OCI-LY3 (cell line): ENCODE data around the gene NINL.

ENCODE experiments used
- H2AFZ ChIP-seq: fragments of 200-600, 300-600 bp; shearing (Covaris generic); 2 replicates; pipeline ENCODE4 v1.6.0; 2014; ENCODE audit warnings: antibody characterized with exemption, low read depth, low read length
- H3K27ac ChIP-seq: fragments of 200-600, 300-600 bp; sonication (generic); 2 replicates; pipeline ENCODE4 v1.5.1; 2014; ENCODE audit warnings: mild to moderate bottlenecking, low read length, moderate library complexity, mixed read lengths
- H3K27me3 ChIP-seq: fragments of 200-600, 300-600 bp; sonication (generic); 2 replicates; pipeline ENCODE4 v1.6.1; 2014; ENCODE audit warnings: low read depth, low read length, mixed read lengths
- H3K36me3 ChIP-seq: fragments of 200-600, 300-600 bp; sonication (generic); replicated peaks from 2 replicates; pipeline ENCODE3; 2014; ENCODE audit warnings: low read depth, low read length, mixed read lengths
- H3K4me1 ChIP-seq: fragments of 300-600, 200-600 bp; sonication (generic); 2 replicates; pipeline ENCODE4 v1.6.1; 2014; ENCODE audit warnings: low read length, mixed read lengths
- H3K4me2 ChIP-seq: fragments of 200-600, 300-600 bp; sonication (generic); 2 replicates; pipeline ENCODE4 v1.6.1; 2014; ENCODE audit warnings: low read length, mixed read lengths
- H3K4me3 ChIP-seq: fragments of 300-600, 200-600 bp; sonication (generic); 2 replicates; pipeline ENCODE4 v1.5.1; 2014; ENCODE audit warnings: antibody characterized with exemption, mild to moderate bottlenecking, low read length, moderate library complexity
- H3K79me2 ChIP-seq: fragments of 300-600, 200-600 bp; shearing (Covaris generic); 2 replicates; pipeline ENCODE4 v1.6.1; 2014; ENCODE audit warnings: mild to moderate bottlenecking, low read length, mixed read lengths
- H3K9ac ChIP-seq: fragments of 300-600, 200-600 bp; shearing (Covaris generic); 2 replicates; pipeline ENCODE4 v1.6.0; 2014; ENCODE audit warnings: mild to moderate bottlenecking, low read length, moderate library complexity
- H3K9me3 ChIP-seq: fragments of 200-600, 300-600 bp; shearing (Covaris generic); 2 replicates; pipeline ENCODE4 v1.6.1; 2014; ENCODE audit warnings: low read length, mixed read lengths; ENCODE audit not compliant: insufficient read depth
- H4K20me1 ChIP-seq: fragments of 200-600, 300-600 bp; sonication (generic); 2 replicates; pipeline ENCODE4 v1.6.1; 2016; ENCODE audit warnings: low read length, mixed read lengths; ENCODE audit not compliant: insufficient read depth
- EZH2phosphoT487 ChIP-seq: fragments of 200-600 bp; shearing (Covaris generic); IDR thresholded peaks from 2 replicates; pipeline ENCODE4 v1.6.1; 2018; ENCODE audit warnings: antibody characterized with exemption, mixed run types, low read depth
- TF ChIP-seq, protein P1 (sequence below): fragments of 200-600, 300-600 bp; sonication (generic); IDR thresholded peaks from 2 replicates; pipeline ENCODE4 v1.5.1; 2014; ENCODE audit warnings: antibody characterized with exemption, low read length, low read depth

Gene NINL

GRCh38 chr20:25541676-25542075, 43.7 kb downstream of the NINL start:
- Histone ChIP-seq H3K4me2 (peak overlapping the region; percentile 90; the same call in 1 of the 2 replicates), H3K4me1 (peaks cover 33% of the 10 kb centered on the region), H4K20me1 (no peaks in the 10 kb centered on the region), H3K36me3 (no peaks in the 10 kb centered on the region), H3K4me3 (no peak overlapping the region), H2AFZ (no peak overlapping the region), H3K27me3 (no peaks in the 10 kb centered on the region), H3K79me2 (no peaks in the 10 kb centered on the region), H3K9me3 (no peaks in the 10 kb centered on the region), H3K9ac (no peak overlapping the region), H3K27ac (no peak overlapping the region)
- TF ChIP-seq EZH2phosphoT487: no peak
- TF ChIP-seq, protein P1, sequence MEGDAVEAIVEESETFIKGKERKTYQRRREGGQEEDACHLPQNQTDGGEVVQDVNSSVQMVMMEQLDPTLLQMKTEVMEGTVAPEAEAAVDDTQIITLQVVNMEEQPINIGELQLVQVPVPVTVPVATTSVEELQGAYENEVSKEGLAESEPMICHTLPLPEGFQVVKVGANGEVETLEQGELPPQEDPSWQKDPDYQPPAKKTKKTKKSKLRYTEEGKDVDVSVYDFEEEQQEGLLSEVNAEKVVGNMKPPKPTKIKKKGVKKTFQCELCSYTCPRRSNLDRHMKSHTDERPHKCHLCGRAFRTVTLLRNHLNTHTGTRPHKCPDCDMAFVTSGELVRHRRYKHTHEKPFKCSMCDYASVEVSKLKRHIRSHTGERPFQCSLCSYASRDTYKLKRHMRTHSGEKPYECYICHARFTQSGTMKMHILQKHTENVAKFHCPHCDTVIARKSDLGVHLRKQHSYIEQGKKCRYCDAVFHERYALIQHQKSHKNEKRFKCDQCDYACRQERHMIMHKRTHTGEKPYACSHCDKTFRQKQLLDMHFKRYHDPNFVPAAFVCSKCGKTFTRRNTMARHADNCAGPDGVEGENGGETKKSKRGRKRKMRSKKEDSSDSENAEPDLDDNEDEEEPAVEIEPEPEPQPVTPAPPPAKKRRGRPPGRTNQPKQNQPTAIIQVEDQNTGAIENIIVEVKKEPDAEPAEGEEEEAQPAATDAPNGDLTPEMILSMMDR: no peak

- Histone ChIP-seq H3K27me3 (no peaks in the 10 kb centered on the region), H3K4me2 (peak overlapping the region; percentile 90), H3K4me1 (peaks cover 33% of the 10 kb centered on the region), H3K79me2 (no peaks in the 10 kb centered on the region), H3K9ac (peak overlapping the region; percentile 42), H4K20me1 (no peaks in the 10 kb centered on the region), H2AFZ (peak overlapping the region; percentile 99), H3K36me3 (no peaks in the 10 kb centered on the region), H3K27ac (no peak overlapping the region), H3K9me3 (no peaks in the 10 kb centered on the region), H3K4me3 (peak overlapping the region; percentile 70)
- TF ChIP-seq, protein P1: peak; percentile 66
- no peak for TF ChIP-seq EZH2phosphoT487
These were observed 45.3 kb downstream of the NINL start for GRCh38 chr20:25539742-25540672.

- H3K79me2 ChIP-seq: no peaks in the 10 kb centered on the region
- TF ChIP-seq EZH2phosphoT487: no peak
- TF ChIP-seq, protein P1: no peak
- H3K36me3 ChIP-seq: no peaks in the 10 kb centered on the region
- H3K27ac ChIP-seq: no peak overlapping the region
- H3K4me2 ChIP-seq: peak overlapping the region; percentile 90
- H3K9me3 ChIP-seq: no peaks in the 10 kb centered on the region
- H3K4me3 ChIP-seq: peak overlapping the region; percentile 70
- peaks cover 33% of the 10 kb centered on the region for H3K4me1 ChIP-seq
- H3K27me3 ChIP-seq: no peaks in the 10 kb centered on the region
- peak overlapping the region; percentile 99 for H2AFZ ChIP-seq
- H3K9ac ChIP-seq: peak overlapping the region; percentile 16
- H4K20me1 ChIP-seq: no peaks in the 10 kb centered on the region
These were observed 46.3 kb downstream of the NINL start for GRCh38 chr20:25538838-25539665.

- no peaks in the 10 kb centered on the region for H3K9me3 ChIP-seq
- H3K4me2 ChIP-seq: no peak overlapping the region
- TF ChIP-seq, protein P1: no peak
- no peak for TF ChIP-seq EZH2phosphoT487
- H3K79me2 ChIP-seq: no peaks in the 10 kb centered on the region
- no peak overlapping the region for H2AFZ ChIP-seq
- no peaks in the 10 kb centered on the region for H3K36me3 ChIP-seq
- H3K4me3 ChIP-seq: no peak overlapping the region
- peaks cover 33% of the 10 kb centered on the region for H3K4me1 ChIP-seq
- no peaks in the 10 kb centered on the region for H3K27me3 ChIP-seq
- H4K20me1 ChIP-seq: no peaks in the 10 kb centered on the region
- H3K27ac ChIP-seq: no peak overlapping the region
- H3K9ac ChIP-seq: no peak overlapping the region
These were observed 47.4 kb downstream of the NINL start for GRCh38 chr20:25537890-25538289.
